HG03039 (cell line): ENCODE results near the gene HMMR.
"Not testable (repeated sequence)": the region's sequence is repeated elsewhere in the genome, so short reads cannot be mapped to it uniquely, and the experiment has no call there.

ENCODE experiments used
- ATAC-seq: cut with Tn5 transposase; IDR thresholded peaks from one replicate; pipeline ENCODE4 v1.9.1; 2021; ENCODE audit warnings: mild to moderate bottlenecking, moderate library complexity; ENCODE audit not compliant: unreplicated experiment

The HMMR gene

DNA sequence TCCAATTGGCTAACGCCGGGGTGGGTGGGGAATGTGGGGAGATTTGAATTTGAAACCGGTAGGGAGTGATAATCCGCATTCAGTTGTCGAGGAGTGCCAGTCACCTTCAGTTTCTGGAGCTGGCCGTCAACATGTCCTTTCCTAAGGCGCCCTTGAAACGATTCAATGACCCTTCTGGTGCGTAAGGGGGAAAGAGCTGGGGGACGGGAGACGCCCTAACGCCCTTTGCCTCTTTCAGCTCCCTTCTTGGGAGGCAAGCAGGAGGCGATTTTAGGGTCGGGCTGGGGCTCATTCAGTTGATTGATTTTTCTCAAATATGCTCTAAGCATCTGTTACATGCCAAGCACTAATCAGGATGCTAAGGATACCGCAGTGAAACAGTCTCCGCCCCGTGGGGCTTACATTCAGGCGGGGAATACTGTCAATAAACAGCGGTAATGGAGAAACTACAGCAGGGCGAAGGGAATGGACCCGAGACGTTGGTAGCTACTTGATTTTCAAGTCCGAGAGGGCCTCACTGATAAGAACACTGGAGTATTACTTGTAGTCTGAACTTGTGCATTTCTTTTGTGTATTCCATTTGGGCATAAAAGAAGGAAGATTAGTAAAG lies at the start of gene HMMR:
TSS of gene HMMR (plus strand) at position 71 of the 610 bp plus-strand sequence. CDS start at position 132, 61 bp downstream.
- ATAC-seq, result no peak

- ATAC-seq, result not testable (repeated sequence)
Measured at GRCh38 chr5:163415673-163416072, 44.8 kb upstream of the HMMR start.

DNA sequence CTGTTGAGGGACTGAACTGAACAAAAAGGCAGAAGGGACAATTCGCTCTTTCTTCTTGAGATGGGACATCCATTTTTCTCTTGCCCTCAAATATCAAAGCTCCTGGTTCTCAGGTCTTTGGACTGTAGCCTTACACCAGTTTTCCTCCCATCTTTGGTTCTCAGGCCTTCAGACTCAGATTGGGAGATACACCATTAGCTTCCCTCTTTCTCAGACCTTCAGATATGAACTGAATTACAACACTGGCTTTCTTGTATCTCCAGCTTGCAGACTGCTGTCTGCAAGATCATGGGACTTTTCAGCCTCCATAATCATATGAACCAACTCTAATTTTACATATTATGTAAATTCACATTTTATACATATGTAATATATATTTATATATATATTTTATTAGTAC lies 35.6 kb upstream of the HMMR start:
- no peak for ATAC-seq

GRCh38 chr5:163426128-163426527 lies 34.3 kb upstream of the HMMR start:
- not testable (repeated sequence) for ATAC-seq

DNA sequence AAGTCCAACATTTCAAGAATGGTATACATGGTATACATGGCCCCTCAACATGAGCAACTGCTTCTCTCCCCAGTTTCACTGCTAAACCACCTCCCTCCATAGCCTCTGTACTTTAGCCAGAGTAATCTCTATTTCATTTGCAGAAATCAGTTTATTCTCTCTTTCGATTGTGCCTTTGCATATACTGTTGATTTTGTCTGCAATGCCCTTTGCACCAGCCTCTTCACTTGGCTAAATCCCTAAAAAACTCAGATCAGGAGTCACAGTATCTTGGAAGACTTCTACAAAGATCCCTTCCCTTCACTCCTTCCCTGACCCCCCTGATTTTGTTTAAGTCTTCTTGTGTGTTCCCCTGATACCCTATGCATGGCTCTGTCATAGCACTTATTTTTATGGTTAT lies 27.9 kb upstream of the HMMR start:
- no peak for ATAC-seq

DNA sequence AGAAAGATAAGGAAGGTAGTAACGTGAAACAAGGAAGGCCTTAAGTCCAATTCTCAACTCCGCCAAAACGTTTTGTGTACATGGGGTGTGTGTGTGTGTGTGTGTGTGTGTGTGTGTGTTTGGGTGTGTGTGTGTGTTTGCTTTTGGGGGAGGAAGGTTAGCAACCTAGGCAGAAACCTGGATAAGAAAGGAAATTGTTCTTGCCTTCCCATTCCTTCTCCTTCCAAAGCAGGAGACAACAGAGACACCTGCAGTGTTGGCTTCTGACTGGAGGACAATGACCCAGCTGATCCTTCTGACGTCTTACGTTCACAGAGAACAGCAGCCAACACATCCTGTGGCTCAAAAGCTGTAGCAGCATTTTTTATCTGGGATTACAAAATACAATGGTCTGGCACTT lies 27.2 kb upstream of the HMMR start:
- no peak for ATAC-seq

GRCh38 chr5:163434401-163434866 lies 26.0 kb upstream of the HMMR start:
- ATAC-seq, result no peak

DNA sequence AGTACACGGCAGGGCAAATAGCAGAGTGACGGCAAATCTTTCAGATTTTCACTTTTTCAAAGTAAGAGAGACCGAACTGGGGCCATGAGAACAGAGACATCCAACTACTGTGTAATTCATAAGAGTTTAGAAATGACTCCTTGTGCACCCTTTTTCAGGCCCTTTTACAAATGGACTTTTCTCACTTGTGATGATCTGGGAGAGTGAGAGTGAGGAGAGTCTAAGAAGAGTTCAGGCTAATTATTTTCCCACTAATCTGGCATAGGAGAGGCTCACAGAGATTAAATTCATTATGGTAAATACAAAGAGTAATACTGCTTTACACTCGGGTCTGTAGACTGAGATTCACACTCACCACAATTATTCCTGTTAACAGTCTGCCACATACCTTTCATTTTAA lies 23.9 kb upstream of the HMMR start:
- ATAC-seq, result no peak

GRCh38 chr5:163437011-163437308 lies 23.5 kb upstream of the HMMR start:
- ATAC-seq, result no peak

DNA sequence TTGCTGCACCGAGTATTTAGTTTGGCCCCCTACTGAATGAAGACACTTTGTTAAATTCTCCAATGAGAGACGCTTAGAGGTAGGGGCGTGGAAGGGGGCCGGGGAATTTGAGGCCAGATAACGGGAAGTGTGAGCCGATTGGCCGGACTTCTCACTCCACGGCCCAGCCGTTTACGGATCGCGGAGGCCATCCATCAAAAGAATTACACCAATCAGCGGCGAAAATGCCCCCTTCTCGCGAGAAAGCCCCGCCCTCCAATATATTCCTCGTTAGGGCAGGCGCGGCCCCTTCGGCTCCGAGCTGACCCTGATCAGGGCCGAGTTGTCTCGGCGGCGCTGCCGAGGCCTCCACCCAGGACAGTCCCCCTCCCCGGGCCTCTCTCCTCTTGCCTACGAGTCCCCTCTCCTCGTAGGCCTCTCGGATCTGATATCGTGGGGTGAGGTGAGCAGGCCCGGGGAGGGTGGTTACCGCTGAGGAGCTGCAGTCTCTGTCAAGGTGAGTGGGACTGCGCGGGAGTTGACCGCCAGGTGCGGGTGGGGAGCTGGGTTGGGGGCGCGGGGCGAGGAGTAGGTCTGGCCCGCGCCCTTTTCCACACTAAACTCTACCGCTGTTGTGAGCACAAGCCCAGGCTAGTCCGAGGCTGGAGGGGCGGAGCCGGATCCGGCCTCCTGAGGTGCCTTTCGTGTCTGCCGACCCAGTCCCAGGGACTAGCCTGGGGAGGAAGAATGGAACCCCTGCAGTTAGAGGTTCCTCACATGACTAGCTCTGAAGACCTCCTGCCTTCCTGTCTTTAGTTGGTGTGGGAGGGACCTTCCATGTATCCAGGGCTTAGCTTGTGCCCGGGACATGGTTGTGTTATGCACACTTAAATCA lies 22.9 kb upstream of the HMMR start, which contains the start of gene CCNG1:
TSS of gene CCNG1 (plus strand) at position 287 of the 874 bp plus-strand sequence. CDS start 1,662 bp downstream, outside the sequence.
- ATAC-seq, result peak; percentile 97

GRCh38 chr5:163439092-163439425 lies 21.4 kb upstream of the HMMR start:
- ATAC-seq, result no peak

DNA sequence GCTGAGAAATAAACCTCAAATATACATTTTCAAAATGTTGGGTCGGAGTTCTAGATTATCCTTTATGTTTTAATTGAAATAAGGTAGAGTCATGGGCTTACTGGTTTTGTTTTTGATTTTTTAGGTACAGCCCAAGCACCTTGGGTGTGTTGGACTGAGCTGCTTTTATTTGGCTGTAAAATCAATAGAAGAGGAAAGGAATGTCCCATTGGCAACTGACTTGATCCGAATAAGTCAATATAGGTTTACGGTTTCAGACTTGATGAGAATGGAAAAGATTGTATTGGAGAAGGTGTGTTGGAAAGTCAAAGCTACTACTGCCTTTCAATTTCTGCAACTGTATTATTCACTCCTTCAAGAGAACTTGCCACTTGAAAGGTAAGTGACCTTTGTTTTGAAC lies 19.5 kb upstream of the HMMR start:
- no peak for ATAC-seq

GRCh38 chr5:163444526-163444925 lies 15.9 kb upstream of the HMMR start:
- ATAC-seq, result no peak

DNA sequence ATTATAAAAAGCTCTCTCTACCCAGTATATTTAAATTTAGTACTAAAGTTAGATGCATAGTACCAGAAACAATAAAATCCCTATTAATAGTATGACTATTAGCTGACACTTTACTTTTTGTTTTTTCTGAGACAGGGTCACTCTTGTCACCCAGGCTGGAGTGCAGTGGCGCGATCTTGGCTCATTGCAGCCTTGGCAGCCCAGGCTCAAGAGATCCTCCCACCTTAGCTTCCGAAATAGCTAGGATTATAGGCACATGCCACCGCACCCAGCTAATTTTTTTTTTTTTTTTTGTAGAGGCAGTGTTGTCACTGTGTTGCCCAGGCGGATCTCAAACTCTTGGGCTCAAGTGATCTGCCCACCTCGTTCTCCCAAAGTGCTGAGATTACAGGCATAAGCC lies 15.1 kb upstream of the HMMR start:
- ATAC-seq, result no peak

- no peak for ATAC-seq
Measured at GRCh38 chr5:163447191-163447590, 13.2 kb upstream of the HMMR start.

GRCh38 chr5:163447875-163448274 lies 12.6 kb upstream of the HMMR start:
- no peak for ATAC-seq

DNA sequence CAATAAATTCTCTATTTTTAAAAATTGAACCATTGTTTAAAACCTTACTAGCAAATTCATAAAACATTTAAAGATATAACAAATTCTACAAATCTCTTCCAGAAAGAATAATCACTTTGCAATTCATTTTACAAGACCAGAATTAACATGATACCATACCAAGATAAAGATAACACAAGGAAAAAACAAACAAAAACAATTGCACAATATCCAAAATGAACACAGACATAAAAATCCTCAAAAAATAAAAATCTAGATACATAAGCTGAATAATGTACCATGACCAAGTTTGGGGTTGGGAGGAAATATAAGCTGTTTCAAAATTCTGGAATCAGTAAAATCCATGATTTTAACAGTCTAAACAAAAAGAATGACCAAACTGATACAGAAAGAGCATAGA lies 11.9 kb upstream of the HMMR start:
- ATAC-seq, result no peak

DNA sequence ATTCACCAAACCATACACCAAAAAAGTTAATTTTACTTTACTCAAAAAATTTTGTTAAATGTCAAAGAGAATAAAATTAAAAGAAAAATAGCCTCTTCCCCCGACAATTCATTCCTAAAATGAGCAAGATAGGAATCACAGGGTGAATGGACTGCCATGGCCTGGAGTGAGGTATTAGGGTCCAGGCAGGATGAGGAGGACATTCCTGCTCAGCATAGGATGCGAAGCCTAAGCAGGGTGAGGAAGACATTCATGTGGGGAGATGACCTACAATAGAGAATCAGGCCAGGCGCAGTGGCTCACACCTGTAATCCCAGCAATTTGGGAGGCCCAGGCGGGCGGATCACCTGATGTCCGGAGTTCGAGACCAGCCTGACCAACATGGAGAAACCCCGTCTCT lies 8.9 kb upstream of the HMMR start:
- ATAC-seq, result no peak

DNA sequence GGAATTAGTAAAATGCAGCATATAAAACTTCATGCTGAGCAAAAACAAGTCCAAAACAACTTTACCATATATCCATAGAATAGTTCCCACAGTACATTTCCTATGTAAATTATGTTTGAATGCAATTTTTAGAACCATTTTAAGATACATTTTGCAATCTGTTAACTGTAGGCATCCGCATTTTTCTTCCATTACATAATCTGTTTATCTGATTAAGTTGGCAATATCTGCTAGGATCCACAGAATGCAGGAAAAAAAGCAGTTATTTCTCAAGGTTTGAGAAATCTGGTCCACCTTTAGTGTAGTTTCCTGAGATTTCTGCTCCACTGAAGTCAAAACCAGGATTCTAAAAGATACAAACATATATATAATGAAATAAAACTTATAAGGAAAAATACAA lies 6.7 kb upstream of the HMMR start:
- no peak for ATAC-seq

GRCh38 chr5:163455406-163455805 lies 5.0 kb upstream of the HMMR start:
- ATAC-seq, result not testable (repeated sequence)

GRCh38 chr5:163456029-163456589 lies 4.3 kb upstream of the HMMR start:
- no peak for ATAC-seq

- ATAC-seq, result no peak
Measured at GRCh38 chr5:163456840-163457239, 3.6 kb upstream of the HMMR start.
